AG08396 (cell line): ENCODE results near the gene MTR.

Experiments
- DNase-seq: peaks from one replicate; pipeline ENCODE4 v3.0.0; 2012; ENCODE audit warnings: low spot score, mixed read lengths

The MTR gene

GRCh38 chr1:236953151-236953700 is 158.1 kb downstream of the MTR start:
- DNase-seq = no peak
